ENCODE measurements around the gene PGM5.

Gene PGM5

DNA sequence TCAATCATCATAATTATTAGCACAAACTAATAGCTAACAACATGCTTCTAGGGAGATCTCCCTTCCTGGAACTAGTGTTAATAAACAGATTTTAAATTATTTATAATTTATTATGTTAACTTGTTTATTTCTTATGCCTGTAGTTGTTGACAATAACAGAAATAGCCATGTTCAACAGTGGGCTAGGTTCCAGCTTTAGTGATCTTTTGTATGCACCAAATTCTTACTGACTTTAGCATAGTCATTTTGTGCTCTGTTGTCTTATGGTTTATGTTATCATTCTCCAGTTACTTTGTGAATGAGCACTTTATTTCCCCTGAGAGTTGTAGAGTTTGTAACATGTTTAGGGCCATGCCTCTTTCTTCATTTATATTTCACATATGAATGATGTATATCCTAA lies 113.7 kb downstream of the PGM5 start (continued):
- TF ChIP-seq ZNF274 (IDR thresholded peaks at IDR 0.05; ENCODE audit: low read length) (no peak), ZNF274 (tag by site-specific recombination; IDR thresholded peaks at IDR 0.05; ENCODE audit: borderline replicate concordance) (no peak)

DNA sequence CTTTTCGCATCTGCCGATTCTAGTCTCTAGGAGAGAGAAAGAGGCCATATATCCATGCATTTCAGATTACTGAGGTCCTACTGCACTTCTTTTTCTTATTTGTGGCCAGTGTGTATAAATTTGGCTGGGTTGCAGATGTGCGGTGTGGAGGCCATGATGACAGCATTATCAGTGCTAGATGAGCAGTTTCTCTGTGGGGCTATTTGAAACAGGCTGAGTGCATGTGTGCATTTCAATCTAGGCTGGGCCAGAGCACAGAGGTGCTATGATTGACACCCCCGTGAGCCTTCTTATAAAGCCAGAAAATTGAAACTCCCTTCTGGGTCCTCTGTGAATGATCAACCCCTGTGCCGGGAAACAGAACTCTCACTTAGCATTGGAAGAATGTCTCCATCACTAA lies 114.2 kb downstream of the PGM5 start:
- TF ChIP-seq REPIN1 (tag by site-specific recombination; IDR thresholded peaks at IDR 0.05; ENCODE audit: low read depth) (no peak), ZNF221 (tag by site-specific recombination; IDR thresholded peaks at IDR 0.05; ENCODE audit: borderline replicate concordance) (no peak), SP3 (tag by site-specific recombination; IDR thresholded peaks at IDR 0.05) (no peak), ZNF792 (tag by site-specific recombination; IDR thresholded peaks at IDR 0.05) (no peak), GLI4 (tag by site-specific recombination; IDR thresholded peaks at IDR 0.05) (no peak), ZNF585B (tag by site-specific recombination; IDR thresholded peaks at IDR 0.05) (no peak), ZNF624 (tag by site-specific recombination; IDR thresholded peaks at IDR 0.05) (no peak), ZNF354C (tag by site-specific recombination; IDR thresholded peaks at IDR 0.05; ENCODE audit: borderline replicate concordance, low read depth) (no peak), ZFP69B (tag by site-specific recombination; IDR thresholded peaks at IDR 0.05) (no peak), SP2 (tag by site-specific recombination; IDR thresholded peaks at IDR 0.05) (no peak), ZNF140 (tag by site-specific recombination; IDR thresholded peaks at IDR 0.05) (no peak)
- TF ChIP-seq, protein P1, sequence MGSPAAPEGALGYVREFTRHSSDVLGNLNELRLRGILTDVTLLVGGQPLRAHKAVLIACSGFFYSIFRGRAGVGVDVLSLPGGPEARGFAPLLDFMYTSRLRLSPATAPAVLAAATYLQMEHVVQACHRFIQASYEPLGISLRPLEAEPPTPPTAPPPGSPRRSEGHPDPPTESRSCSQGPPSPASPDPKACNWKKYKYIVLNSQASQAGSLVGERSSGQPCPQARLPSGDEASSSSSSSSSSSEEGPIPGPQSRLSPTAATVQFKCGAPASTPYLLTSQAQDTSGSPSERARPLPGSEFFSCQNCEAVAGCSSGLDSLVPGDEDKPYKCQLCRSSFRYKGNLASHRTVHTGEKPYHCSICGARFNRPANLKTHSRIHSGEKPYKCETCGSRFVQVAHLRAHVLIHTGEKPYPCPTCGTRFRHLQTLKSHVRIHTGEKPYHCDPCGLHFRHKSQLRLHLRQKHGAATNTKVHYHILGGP (tag by site-specific recombination; IDR thresholded peaks at IDR 0.05) = no peak
- TF ChIP-seq, protein P2, sequence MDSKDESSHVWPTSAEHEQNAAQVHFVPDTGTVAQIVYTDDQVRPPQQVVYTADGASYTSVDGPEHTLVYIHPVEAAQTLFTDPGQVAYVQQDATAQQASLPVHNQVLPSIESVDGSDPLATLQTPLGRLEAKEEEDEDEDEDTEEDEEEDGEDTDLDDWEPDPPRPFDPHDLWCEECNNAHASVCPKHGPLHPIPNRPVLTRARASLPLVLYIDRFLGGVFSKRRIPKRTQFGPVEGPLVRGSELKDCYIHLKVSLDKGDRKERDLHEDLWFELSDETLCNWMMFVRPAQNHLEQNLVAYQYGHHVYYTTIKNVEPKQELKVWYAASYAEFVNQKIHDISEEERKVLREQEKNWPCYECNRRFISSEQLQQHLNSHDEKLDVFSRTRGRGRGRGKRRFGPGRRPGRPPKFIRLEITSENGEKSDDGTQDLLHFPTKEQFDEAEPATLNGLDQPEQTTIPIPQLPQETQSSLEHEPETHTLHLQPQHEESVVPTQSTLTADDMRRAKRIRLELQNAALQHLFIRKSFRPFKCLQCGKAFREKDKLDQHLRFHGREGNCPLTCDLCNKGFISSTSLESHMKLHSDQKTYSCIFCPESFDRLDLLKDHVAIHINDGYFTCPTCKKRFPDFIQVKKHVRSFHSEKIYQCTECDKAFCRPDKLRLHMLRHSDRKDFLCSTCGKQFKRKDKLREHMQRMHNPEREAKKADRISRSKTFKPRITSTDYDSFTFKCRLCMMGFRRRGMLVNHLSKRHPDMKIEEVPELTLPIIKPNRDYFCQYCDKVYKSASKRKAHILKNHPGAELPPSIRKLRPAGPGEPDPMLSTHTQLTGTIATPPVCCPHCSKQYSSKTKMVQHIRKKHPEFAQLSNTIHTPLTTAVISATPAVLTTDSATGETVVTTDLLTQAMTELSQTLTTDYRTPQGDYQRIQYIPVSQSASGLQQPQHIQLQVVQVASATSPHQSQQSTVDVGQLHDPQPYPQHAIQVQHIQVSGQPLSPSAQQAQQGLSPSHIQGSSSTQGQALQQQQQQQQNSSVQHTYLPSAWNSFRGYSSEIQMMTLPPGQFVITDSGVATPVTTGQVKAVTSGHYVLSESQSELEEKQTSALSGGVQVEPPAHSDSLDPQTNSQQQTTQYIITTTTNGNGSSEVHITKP (tag by site-specific recombination; IDR thresholded peaks at IDR 0.05) = no peak
- TF ChIP-seq, protein P3, sequence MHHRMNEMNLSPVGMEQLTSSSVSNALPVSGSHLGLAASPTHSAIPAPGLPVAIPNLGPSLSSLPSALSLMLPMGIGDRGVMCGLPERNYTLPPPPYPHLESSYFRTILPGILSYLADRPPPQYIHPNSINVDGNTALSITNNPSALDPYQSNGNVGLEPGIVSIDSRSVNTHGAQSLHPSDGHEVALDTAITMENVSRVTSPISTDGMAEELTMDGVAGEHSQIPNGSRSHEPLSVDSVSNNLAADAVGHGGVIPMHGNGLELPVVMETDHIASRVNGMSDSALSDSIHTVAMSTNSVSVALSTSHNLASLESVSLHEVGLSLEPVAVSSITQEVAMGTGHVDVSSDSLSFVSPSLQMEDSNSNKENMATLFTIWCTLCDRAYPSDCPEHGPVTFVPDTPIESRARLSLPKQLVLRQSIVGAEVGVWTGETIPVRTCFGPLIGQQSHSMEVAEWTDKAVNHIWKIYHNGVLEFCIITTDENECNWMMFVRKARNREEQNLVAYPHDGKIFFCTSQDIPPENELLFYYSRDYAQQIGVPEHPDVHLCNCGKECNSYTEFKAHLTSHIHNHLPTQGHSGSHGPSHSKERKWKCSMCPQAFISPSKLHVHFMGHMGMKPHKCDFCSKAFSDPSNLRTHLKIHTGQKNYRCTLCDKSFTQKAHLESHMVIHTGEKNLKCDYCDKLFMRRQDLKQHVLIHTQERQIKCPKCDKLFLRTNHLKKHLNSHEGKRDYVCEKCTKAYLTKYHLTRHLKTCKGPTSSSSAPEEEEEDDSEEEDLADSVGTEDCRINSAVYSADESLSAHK (tag by site-specific recombination; IDR thresholded peaks at IDR 0.05) = no peak
- TF ChIP-seq, protein P4, sequence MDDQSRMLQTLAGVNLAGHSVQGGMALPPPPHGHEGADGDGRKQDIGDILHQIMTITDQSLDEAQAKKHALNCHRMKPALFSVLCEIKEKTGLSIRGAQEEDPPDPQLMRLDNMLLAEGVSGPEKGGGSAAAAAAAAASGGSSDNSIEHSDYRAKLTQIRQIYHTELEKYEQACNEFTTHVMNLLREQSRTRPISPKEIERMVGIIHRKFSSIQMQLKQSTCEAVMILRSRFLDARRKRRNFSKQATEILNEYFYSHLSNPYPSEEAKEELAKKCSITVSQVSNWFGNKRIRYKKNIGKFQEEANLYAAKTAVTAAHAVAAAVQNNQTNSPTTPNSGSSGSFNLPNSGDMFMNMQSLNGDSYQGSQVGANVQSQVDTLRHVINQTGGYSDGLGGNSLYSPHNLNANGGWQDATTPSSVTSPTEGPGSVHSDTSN (CRISPR knock-in tag; IDR thresholded peaks at IDR 0.05) = no peak
- TF ChIP-seq, protein P5, sequence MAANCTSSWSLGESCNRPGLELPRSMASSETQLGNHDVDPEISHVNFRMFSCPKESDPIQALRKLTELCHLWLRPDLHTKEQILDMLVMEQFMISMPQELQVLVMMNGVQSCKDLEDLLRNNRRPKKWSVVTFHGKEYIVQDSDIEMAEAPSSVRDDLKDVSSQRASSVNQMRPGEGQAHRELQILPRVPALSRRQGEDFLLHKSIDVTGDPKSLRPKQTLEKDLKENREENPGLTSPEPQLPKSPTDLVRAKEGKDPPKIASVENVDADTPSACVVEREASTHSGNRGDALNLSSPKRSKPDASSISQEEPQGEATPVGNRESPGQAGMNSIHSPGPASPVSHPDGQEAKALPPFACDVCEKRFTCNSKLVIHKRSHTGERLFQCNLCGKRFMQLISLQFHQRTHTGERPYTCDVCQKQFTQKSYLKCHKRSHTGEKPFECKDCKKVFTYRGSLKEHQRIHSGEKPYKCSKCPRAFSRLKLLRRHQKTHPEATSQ (tag by site-specific recombination; IDR thresholded peaks at IDR 0.05) = no peak
- POLR2A ChIA-PET = no interaction called here
- Histone ChIP-seq H3K9me3 (ENCODE audit: control insufficient read depth, insufficient read depth, low read depth, low read length) (no peaks in the 10 kb centered on the region), H3K27ac (ENCODE audit: extremely low read depth, low read depth, low read length) (no peak overlapping the region), H3K4me3 (ENCODE audit: low read depth, low read length) (no peak overlapping the region), H3K4me1 (ENCODE audit: control insufficient read depth, insufficient read depth, low read length) (no peaks in the 10 kb centered on the region), H3K36me3 (ENCODE audit: control insufficient read depth in 2 of 2, insufficient read depth in 1 of 2, low read length in 2 of 2) (no peaks in the 10 kb centered on the region)
- CTCF ChIA-PET = no interaction called here
